WI38 (cell line): ENCODE results near the gene ITGA6.

ENCODE experiments used
- H3K4me3 ChIP-seq: 2 replicates; pipeline ENCODE4 v1.5.1; 2011; ENCODE audit warnings: low read depth, mild to moderate bottlenecking, control low read depth, low read length
- TF ChIP-seq, protein P1 (sequence below): IDR thresholded peaks from 2 replicates; pipeline ENCODE4 v1.5.1; 2012; ENCODE audit warnings: low read depth, mild to moderate bottlenecking, control low read depth, low read length

Gene ITGA6

GRCh38 chr2:172460780-172461201 is 33.4 kb downstream of the ITGA6 start:
- no peak overlapping the region for H3K4me3 ChIP-seq
- TF ChIP-seq, protein P1, sequence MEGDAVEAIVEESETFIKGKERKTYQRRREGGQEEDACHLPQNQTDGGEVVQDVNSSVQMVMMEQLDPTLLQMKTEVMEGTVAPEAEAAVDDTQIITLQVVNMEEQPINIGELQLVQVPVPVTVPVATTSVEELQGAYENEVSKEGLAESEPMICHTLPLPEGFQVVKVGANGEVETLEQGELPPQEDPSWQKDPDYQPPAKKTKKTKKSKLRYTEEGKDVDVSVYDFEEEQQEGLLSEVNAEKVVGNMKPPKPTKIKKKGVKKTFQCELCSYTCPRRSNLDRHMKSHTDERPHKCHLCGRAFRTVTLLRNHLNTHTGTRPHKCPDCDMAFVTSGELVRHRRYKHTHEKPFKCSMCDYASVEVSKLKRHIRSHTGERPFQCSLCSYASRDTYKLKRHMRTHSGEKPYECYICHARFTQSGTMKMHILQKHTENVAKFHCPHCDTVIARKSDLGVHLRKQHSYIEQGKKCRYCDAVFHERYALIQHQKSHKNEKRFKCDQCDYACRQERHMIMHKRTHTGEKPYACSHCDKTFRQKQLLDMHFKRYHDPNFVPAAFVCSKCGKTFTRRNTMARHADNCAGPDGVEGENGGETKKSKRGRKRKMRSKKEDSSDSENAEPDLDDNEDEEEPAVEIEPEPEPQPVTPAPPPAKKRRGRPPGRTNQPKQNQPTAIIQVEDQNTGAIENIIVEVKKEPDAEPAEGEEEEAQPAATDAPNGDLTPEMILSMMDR = no peak

DNA sequence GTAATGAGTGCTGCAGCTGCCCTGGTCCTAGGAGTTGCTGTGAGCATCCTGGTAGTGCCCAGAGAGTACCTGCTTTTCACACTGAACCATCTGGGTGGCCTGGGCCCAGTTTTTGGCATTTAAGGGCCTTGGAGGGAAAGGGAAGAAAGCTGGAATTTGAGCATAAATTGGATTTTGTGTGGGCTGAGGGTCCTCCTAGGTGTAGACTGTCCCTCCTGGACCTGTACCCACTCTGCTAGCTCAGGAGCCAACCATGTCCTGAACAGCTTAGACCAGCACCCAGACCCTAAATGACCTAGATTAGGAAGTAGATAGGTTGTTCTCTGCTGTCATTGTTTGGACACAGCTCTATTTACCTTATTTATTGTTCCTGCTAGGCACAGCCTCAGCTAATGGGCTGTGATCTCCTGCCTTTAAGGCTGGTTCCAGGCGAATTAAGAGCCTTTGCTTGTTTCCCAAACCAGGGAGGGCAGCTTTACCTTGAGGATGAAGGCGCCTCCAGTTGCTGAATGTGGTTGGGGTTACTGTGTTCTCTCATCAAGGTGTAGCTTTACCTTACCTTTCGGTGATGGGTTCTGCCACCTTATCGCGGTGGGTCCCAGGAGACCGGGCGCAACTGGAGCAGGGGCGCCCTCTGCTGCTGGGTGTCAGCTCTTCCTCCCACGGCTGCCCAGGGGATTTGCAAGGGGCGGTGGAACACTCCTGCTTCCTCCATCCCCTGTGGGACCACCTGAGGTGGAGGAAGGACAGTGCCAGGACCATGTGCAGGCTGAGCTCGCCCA is 34.4 kb downstream of the ITGA6 start:
- no peak overlapping the region for H3K4me3 ChIP-seq
- TF ChIP-seq, protein P1 = peak; percentile 79

DNA sequence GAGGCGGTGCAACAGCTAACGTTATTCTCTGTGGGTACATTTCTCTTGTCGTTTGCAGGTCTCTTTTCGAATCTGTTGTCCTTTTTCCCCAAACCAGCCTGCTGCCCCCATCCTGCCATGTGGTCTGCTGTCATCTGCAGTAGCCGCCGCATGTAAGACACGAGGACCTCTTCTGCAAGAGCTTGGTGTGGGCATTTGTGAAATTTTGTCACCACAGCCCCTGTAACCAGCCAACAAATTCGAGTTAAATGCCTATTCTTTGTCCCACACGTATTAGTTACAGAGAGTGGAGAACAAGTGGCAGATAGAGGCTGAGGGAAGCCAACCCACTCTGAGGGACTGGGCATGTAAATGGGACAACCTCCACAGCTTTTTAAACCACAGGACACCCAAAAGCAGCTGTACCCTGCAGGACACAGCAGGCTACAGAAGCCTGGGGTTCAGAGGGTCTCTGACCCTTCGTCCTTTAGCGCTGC is 35.0 kb downstream of the ITGA6 start:
- TF ChIP-seq, protein P1 = no peak
- no peak overlapping the region for H3K4me3 ChIP-seq

GRCh38 chr2:172462849-172463381 is 35.5 kb downstream of the ITGA6 start:
- H3K4me3 ChIP-seq = no peak overlapping the region
- TF ChIP-seq, protein P1 = no peak

GRCh38 chr2:172464400-172465129 is 37.2 kb downstream of the ITGA6 start:
- H3K4me3 ChIP-seq = no peak overlapping the region
- TF ChIP-seq, protein P1 = no peak

- TF ChIP-seq, protein P1 = peak; percentile 70
- H3K4me3 ChIP-seq = peak overlapping the region; percentile 50
Measured at GRCh38 chr2:172465417-172466334, 38.3 kb downstream of the ITGA6 start.
